Measurements from ENCODE around the gene TWF2.

- TF ChIP-seq CTCF (IDR thresholded peaks at IDR 0.05): no peak
- no peak for TF ChIP-seq ZFX (IDR thresholded peaks at IDR 0.05; ENCODE audit: borderline replicate concordance)
Measured at GRCh38 chr3:52272831-52273230, 33.9 kb upstream of the TWF2 start.
